ENCODE measurements around the gene CACNB2.

CACNB2 gene

GRCh38 chr10:18455086-18455884 lies 315.1 kb downstream of the CACNB2 start:
- DNase-seq (ENCODE audit: low read depth): no peak

DNA sequence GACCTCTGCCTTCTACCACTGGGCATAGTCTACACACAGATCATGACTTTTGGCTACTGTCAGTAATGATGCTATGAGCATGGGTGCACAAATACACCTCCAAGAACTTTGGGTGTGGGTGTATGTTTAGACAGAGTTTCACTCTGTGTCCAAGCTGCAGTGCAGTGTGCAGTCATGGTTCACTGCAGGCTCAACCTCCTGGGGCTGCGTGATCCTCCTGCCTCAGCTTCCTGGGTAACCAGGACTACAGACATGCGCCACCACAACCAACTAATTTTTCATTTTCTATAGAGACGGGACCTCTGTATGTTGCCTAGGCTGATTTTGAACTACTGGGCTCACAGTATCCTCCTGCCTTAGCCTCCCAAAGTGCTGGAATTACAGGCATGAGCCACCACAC lies 316.8 kb downstream of the CACNB2 start:
- no peak for DNase-seq (ENCODE audit: low read depth)

DNA sequence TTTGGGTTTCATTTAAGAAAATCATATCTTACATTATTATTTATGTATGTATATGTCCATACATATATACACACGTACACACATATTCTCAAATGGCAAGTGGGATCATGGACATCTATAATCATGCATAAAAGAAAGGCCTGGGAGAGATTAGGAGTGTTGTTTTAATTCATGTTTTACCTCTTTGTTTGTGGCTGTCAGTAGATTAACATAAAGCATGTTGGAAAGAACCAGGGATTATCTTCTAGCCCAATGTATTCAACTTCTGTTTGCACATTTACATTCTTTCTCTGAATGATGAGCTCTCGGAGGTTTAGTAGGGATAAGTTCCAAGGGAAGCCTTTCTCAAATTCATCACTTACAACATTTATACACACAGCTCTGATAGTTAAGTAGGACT lies 319.8 kb downstream of the CACNB2 start:
- no peak for DNase-seq (ENCODE audit: low read depth)

DNA sequence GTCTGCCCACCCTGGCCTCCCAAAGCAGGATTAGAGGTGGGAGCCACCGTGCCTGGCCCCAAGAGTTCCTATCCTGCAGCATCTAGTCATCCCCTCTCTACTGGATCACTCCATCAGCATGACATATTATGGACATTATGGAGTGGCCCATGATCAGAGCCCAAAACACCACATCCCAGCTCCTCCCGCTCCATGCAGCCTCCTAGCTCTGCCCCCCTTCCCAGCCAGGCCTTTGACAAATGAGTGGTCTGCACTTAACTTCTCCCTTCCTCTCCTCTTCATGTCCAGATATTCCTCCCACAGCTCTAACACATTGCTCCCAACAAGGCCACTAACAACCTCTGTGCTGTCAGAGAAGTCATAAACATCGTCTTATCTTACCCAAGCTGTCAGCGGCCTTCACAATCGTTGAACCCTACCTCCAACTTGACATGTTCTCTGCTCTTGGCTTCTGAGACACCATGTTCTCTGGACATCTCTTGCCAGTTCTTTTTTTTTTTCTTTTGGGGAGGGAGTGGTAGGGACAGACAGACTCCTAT lies 323.5 kb downstream of the CACNB2 start:
- no peak for DNase-seq (ENCODE audit: low read depth)

- no peak for DNase-seq (ENCODE audit: low read depth)
Observed at GRCh38 chr10:18469125-18469524, 328.9 kb downstream of the CACNB2 start.

DNA sequence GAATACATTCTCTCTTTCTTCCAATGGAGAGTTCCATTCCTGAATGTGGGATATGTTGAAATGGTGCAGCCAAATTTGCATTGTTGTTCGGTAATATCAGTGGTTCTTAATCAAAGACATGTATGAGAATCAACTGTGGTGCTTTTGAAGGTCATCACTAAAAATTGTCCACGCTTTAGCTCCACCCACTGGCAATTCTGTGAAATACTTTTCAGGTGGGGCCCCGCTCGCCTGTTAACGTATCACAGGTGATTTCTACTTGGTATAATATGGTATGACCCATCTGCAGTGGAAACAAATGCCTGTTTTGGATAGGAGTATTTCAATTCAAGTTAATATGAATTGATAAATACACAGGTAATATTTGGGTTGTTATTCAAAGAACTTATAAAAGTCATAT lies 332.8 kb downstream of the CACNB2 start:
- no peak for DNase-seq (ENCODE audit: low read depth)

- DNase-seq (ENCODE audit: low read depth): no peak
Observed at GRCh38 chr10:18473424-18474117, 333.3 kb downstream of the CACNB2 start.

DNA sequence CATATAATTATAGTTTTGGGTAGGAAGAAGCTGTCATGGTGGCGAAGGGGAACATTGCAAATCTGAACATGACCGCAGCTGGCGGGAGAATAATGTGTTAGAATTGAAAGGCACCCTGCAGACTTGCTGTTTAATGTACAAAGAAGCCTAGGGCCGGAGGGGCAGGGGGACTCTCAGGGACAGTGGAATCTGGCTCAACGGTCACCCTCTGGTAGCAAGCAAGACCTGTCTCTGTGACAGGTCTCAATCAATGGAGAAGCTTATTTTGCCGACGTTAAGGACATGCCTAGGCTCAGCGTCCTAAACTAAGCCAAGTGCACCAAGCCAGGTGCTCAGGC lies 333.9 kb downstream of the CACNB2 start:
- no peak for DNase-seq (ENCODE audit: low read depth)

DNA sequence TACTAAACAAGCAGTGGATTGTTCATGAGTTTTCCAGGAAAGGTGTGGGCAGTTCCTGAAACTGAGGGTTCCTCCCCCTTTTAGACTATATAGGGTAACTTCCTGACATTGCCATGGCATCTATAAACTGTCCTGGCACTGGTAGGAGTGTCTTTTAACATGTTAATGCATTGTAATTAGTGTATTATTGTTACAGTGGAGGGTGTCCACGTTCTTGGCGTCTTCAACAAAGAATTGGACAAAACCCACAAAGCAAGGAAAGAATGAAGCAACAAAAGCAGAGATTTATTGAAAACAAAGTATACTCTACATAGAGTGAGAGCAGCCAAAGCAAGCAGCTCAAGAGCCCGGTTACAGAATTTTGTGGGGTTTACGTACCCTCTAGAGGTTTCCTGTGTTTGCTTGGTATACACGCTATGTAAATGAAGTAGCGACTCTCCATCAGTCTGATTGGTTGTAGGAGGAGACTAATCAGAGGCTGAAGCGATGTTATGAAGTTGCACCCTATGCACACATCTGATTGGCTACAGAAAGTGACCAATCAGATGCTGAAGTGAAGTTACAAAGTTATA lies 335.9 kb downstream of the CACNB2 start:
- DNase-seq (ENCODE audit: low read depth): no peak

DNA sequence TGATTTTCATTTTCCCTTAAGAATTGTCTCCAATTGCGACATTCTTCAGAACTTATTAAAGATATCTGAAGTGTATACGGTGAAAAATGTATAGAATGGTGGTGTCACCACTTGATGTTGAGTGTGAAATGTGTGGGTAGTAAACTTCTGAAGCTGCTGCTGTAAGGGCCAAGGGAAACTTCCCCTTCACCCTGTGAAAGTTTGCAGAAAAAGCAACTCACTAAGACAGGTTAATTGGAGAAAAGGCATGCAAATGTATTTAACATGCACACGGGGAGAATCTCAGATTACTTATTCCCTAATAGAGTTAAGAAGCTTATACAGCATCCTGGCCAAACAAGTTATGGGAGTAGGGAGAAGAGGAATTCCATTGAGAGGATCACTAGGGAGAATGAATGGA lies 338.1 kb downstream of the CACNB2 start:
- no peak for DNase-seq (ENCODE audit: low read depth)

DNA sequence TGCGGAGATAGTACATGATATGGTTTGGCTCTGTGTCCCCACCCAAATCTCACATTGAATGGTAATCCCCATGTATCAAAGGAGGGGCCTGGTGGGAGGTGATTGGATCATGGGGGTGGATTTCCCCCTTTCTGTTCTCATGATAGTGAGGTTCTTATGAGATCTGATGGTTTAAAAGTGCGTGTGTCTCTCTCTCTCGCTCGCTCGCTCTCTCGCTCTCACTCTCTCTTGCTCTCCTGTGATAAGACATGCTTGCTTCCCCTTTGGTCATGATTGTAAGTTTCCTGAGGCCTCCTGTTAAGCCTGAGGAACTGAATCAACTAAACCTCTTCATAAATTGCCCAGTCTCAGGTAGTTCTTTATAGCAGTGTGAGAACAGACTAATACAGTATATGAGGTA lies 339.3 kb downstream of the CACNB2 start:
- DNase-seq (ENCODE audit: low read depth): no peak

GRCh38 chr10:18483516-18484186 lies 343.4 kb downstream of the CACNB2 start:
- DNase-seq (ENCODE audit: low read depth): no peak

DNA sequence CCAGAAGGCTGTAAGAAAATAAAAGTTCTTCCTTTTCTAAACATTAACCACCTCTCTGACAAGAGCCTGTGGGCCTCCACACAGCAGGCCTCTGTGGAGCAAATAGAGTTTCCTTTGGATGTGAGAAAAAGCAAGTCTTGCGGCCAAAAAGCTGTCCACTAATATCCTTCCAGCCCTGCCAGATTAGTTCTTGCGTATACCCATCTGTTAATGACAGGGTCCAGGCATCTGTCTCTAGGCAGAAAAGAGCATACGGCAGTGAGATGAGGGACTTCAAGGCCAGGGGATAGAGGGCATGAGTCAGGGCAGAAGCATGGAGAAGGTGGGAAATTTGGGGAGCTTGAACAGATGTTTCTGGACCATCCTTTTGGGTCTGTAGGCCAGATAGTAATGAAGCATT lies 346.2 kb downstream of the CACNB2 start:
- DNase-seq (ENCODE audit: low read depth): no peak

GRCh38 chr10:18490755-18491154 lies 350.5 kb downstream of the CACNB2 start:
- DNase-seq (ENCODE audit: low read depth): no peak

- DNase-seq (ENCODE audit: low read depth): no peak
Observed at GRCh38 chr10:18497806-18498369, 357.7 kb downstream of the CACNB2 start.

DNA sequence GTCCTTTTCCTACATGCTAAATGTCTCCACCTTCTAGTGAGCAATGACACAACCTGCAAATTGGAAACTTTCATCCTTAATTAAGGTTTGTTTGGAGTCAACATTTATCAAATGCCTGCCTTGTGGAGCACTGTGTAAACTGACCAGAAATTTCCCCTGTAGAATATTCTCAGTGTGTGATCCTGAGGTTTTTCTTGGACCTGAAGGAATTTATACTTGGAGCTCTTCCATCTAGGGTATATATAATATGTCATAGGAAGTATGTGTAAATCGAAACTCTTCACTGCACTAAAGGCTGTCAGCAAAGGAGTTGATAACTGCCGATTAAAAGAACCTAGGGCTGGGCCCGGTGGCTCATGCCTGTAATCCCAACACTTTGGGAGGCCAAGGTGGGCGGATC lies 358.8 kb downstream of the CACNB2 start:
- DNase-seq (ENCODE audit: low read depth): no peak

GRCh38 chr10:18500576-18500975 lies 360.4 kb downstream of the CACNB2 start:
- no peak for DNase-seq (ENCODE audit: low read depth)

- DNase-seq (ENCODE audit: low read depth): no peak
Observed at GRCh38 chr10:18501198-18501597, 361.0 kb downstream of the CACNB2 start.

DNA sequence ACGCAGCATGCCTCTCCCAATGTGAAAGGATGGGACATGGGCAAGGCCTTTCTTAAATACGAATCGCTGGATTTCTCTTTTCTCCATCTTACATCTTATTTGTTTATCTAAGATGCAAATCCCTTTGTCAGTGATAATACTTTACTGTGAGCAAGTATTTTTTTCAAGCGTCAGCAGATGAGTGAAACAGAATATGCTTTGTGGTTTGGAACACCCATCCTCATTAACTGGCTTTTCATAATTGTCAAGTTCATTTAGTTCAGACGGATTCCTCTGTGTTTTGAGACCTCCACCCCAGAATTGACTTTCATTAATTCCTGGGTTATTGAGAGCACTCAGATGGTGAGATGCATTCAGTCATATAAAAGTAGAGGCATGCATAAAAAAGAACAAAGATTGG lies 361.4 kb downstream of the CACNB2 start:
- no peak for DNase-seq (ENCODE audit: low read depth)

DNA sequence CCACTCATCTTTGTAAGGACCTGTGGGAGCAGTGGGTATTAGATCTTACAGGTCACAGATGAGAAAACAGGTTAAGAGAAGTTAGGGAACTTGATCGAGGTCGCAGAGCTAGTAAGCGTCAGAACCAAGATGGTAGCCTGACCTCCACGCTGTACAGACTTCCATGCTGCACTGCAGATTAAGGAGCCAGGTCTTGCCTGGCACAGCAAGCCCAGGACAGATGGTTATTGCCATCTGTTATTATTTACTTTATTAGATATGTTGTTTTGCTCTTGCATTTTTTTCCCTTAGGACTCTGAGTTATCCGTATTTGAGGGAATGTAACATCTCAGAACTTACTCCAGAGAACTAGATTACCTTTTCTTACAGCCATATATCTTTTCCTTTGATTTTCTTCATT lies 363.9 kb downstream of the CACNB2 start:
- no peak for DNase-seq (ENCODE audit: low read depth)

DNA sequence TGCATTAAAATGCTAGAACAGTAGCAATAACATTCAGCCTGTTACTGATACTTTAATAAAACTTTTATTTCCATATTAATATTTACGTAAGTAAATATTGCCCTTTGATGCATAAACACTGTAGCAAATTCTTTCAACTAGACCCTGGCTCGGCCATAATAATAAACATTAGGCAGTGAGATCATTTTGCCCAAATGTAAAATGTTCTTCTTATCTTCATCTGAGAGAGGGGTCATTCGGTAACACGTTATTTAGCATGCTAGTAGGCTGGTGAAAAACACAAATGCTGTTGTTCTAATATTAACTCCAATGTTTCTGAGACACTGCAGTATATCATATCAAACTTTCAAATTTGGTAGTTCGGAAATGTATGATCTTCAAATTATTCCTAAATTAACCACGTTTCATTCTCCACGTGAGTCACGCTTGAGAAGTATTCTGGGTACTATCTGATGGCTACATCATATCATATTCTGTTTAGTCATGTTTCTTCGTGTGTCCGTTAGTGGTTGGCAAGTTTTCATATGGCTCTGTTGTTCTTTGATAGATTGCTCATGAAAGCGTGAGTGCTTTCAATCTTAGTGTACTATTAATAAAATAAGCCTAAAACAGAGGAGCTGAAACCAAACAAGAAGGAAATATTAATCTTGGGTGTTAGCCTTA lies 365.4 kb downstream of the CACNB2 start:
- no peak for DNase-seq (ENCODE audit: low read depth)

DNA sequence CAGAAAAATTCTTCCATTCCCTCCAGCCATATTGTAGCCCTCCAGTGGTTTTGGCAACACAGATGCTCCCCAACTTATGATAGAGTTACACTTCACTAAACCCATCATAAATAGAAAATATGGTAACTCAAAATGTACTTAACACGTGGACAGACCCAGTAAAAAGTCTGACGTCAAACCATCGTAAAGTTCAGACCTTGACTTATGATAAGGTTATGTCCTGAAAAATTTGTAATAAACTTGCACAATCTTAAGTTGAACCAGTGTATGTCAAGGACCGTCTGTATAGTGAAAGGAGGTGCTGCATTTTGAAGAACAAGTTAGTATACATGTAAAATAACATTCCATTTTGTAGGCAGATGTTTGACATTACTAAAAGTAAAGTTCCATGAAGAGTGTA lies 368.4 kb downstream of the CACNB2 start:
- no peak for DNase-seq (ENCODE audit: low read depth)

Data from stimulated activated CD8-positive, alpha-beta memory T cell treated with anti-CD3 and anti-CD28 coated beads, Interleukin-15, amount 100 ng/mL, for 24 hours (primary cell).